IMR-90 (cell line): ENCODE measurements around the gene OR2K2. TPM values are rescaled to one million over a fixed set of nuclear protein-coding genes. Genes with fewer than 3 reads are reported as not detected.
"Not testable (repeated sequence)": the region's sequence is repeated elsewhere in the genome, so short reads cannot be mapped to it uniquely, and the experiment has no call there.

Experiments
- ATAC-seq: fragments of 200-7000 bp; cut with Tn5 transposase; 2 replicates; pipeline ENCODE4 v1.9.1; 2020; ENCODE audit warnings: low read depth, mild to moderate bottlenecking, moderate library complexity
- BruUV-seq: library from RNA; stranded (reverse); fragments of 400-500 nt; replicated peaks from 2 replicates; lab custom pipeline; 2021; lab: Mats Ljungman, UMichigan
- CTCF ChIA-PET: fragments of 300-600 bp; formaldehyde crosslinking; extraction: SDS; loops from one replicate; lab custom pipeline; 2021; ENCODE audit warnings: antibody characterized with exemption; lab: Yijun Ruan, JAX
- POLR2A ChIA-PET: fragments of 300-600 bp; sonication (Branson Sonifier 250); formaldehyde crosslinking; loops from one replicate; lab custom pipeline; 2022; ENCODE audit warnings: antibody characterized with exemption; ENCODE audit not compliant: unreplicated experiment; lab: Charles Lee
- DNase-seq: peaks from one replicate; pipeline ENCODE4 v3.0.0; 2013
- H2AFZ ChIP-seq: replicated peaks from 2 replicates; pipeline ENCODE3; 2013; ENCODE audit warnings: low read length, mild to moderate bottlenecking; ENCODE audit not compliant: poor library complexity
- H2AK5ac ChIP-seq: 2 replicates; pipeline ENCODE4 v1.6.1; 2013; ENCODE audit warnings: low read depth, low read length, inconsistent platforms
- H2AK9ac ChIP-seq: replicated peaks from 2 replicates; pipeline ENCODE3; 2013; ENCODE audit warnings: mild to moderate bottlenecking, low read depth, low read length, moderate library complexity; ENCODE audit not compliant: poor library complexity
- H2BK120ac ChIP-seq: 2 replicates; pipeline ENCODE4 v1.6.1; 2013; ENCODE audit warnings: low read depth, low read length, inconsistent platforms
- H2BK15ac ChIP-seq: 3 replicates; pipeline ENCODE4 v1.6.1; 2013; ENCODE audit warnings: low read depth, low read length, inconsistent platforms
- H2BK20ac ChIP-seq: 2 replicates; pipeline ENCODE4 v1.6.1; 2013; ENCODE audit warnings: low read depth, mild to moderate bottlenecking, inconsistent platforms, low read length, moderate library complexity
- H2BK5ac ChIP-seq: 2 replicates; pipeline ENCODE4 v1.6.1; 2013; ENCODE audit warnings: mild to moderate bottlenecking, low read depth, low read length, inconsistent platforms; ENCODE audit not compliant: poor library complexity, severe bottlenecking
- H3K14ac ChIP-seq: replicated peaks from 2 replicates; pipeline ENCODE4 v1.6.1; 2013; ENCODE audit warnings: low read depth, low read length, inconsistent platforms
- H3K18ac ChIP-seq: 2 replicates; pipeline ENCODE4 v1.6.1; 2013; ENCODE audit warnings: low read depth, low read length, control low read depth
- H3K23ac ChIP-seq: 2 replicates; pipeline ENCODE4 v1.6.1; 2013; ENCODE audit warnings: low read depth, low read length, inconsistent platforms
- H3K27ac ChIP-seq: 2 replicates; pipeline ENCODE4 v1.5.1; 2013; ENCODE audit warnings: mild to moderate bottlenecking, control low read depth, low read length; ENCODE audit not compliant: insufficient read depth
- H3K27me3 ChIP-seq: 2 replicates; pipeline ENCODE4 v1.6.1; 2013; ENCODE audit warnings: low read length; ENCODE audit not compliant: control insufficient read depth, insufficient read depth
- H3K36me3 ChIP-seq: 2 replicates; pipeline ENCODE4 v1.6.1; 2013; ENCODE audit warnings: low read length, mixed read lengths; ENCODE audit not compliant: control insufficient read depth, insufficient read depth
- H3K4ac ChIP-seq: 2 replicates; pipeline ENCODE4 v1.6.1; 2013; ENCODE audit warnings: low read depth, low read length, inconsistent platforms
- H3K4me1 ChIP-seq: 2 replicates; pipeline ENCODE4 v1.6.1; 2013; ENCODE audit warnings: low read length, mixed read lengths; ENCODE audit not compliant: control insufficient read depth, insufficient read depth
- H3K4me2 ChIP-seq: 2 replicates; pipeline ENCODE4 v1.6.1; 2013; ENCODE audit warnings: low read depth, mild to moderate bottlenecking, control low read depth, low read length, moderate library complexity
- H3K4me3 ChIP-seq: 2 replicates; pipeline ENCODE4 v1.5.1; 2013; ENCODE audit warnings: low read depth, mild to moderate bottlenecking, control low read depth, low read length, moderate library complexity; ENCODE audit not compliant: insufficient read depth
- H3K56ac ChIP-seq: 2 replicates; pipeline ENCODE4 v1.6.1; 2013; ENCODE audit warnings: low read length, inconsistent platforms; ENCODE audit not compliant: insufficient read depth; ENCODE audit errors: extremely low read depth
- H3K79me1 ChIP-seq, 2 experiments: 2 replicates each; pipeline ENCODE4 v1.6.1; 2013; ENCODE audit warnings: low read length in 2 of 2, inconsistent platforms in 1 of 2, low read depth in 1 of 2
- H3K9ac ChIP-seq: 2 replicates; pipeline ENCODE4 v1.6.1; 2013; ENCODE audit warnings: low read depth, low read length, control low read depth
- H3K9me1 ChIP-seq: 2 replicates; pipeline ENCODE4 v1.6.1; 2013; ENCODE audit warnings: low read length, inconsistent platforms; ENCODE audit not compliant: insufficient read depth
- H3K9me3 ChIP-seq: 2 replicates; pipeline ENCODE4 v1.6.1; 2013; ENCODE audit warnings: low read length; ENCODE audit not compliant: control insufficient read depth, insufficient read depth
- H4K20me1 ChIP-seq: 2 replicates; pipeline ENCODE4 v1.6.1; 2013; ENCODE audit warnings: low read length, inconsistent platforms; ENCODE audit not compliant: insufficient read depth
- H4K5ac ChIP-seq: 2 replicates; pipeline ENCODE4 v1.6.1; 2013; ENCODE audit warnings: mild to moderate bottlenecking, low read depth, low read length, control low read depth
- H4K8ac ChIP-seq, 2 experiments: 2 replicates each; pipeline ENCODE4 v1.6.1; 2013; ENCODE audit warnings: low read depth in 2 of 2, low read length in 2 of 2, control low read depth in 1 of 2, inconsistent platforms in 1 of 2
- H4K91ac ChIP-seq: 2 replicates; pipeline ENCODE4 v1.6.1; 2013; ENCODE audit warnings: low read depth, low read length, inconsistent platforms; ENCODE audit not compliant: insufficient read depth
- FOS ChIP-seq: fragments of 150-350 bp; IDR thresholded peaks from 2 replicates; pipeline ENCODE4 v1.6.1; 2016; ENCODE audit warnings: low read depth, low read length
- NFE2L2 ChIP-seq: fragments of 150-350 bp; IDR thresholded peaks from 2 replicates; pipeline ENCODE4 v1.6.1; 2016; ENCODE audit warnings: low read depth, mild to moderate bottlenecking, low read length
- WGBS, 2 experiments: methylation state at CpG; one replicate each; pipeline versions ENCODE4 v1.1.5 to v1.1.7; 2013; ENCODE audit warnings: missing lambda C conversion rate in 2 of 2; ENCODE audit not compliant: insufficient read length in 1 of 2; ENCODE audit errors: extremely low coverage in 2 of 2; 5-methylcytosine and 5-hydroxymethylcytosine counted together
- dilution Hi-C: fragments of 300-500 bp; cut with HindIII; formaldehyde crosslinking; loops from one replicate; pipeline ENCODE4 v1.14.3; 2018; ENCODE audit warnings: low sequenced_read_pairs; ENCODE audit not compliant: unreplicated experiment
- in situ Hi-C: fragments of 300-500 bp; cut with MboI; formaldehyde crosslinking; loops from 3 replicates; pipeline ENCODE4 v1.14.3; 2019; ENCODE audit warnings: low sequenced_read_pairs, inconsistent platforms, mixed read lengths
- intact Hi-C: fragments of 100-400 bp; cut with micrococcal nuclease; formaldehyde crosslinking; loops from 2 replicates; pipeline ENCODE4 v1.10.0; 2022
- polyA plus RNA-seq, 3 experiments: library from polyadenylated mRNA; depleted of rRNA; stranded (reverse); fragments of >200 nt; gene quantifications; 2 replicates each; pipeline ENCODE4 v1.2.3, GENCODE V29; 2012; ENCODE audit warnings: low replicate concordance in 1 of 3
- total RNA-seq: library from RNA; depleted of rRNA; stranded (reverse); fragments of >200 nt; gene quantifications from 2 replicates; pipeline ENCODE4 v1.2.3, GENCODE V29; 2012

Gene OR2K2
- total and polyA plus RNA-seq, 2 of the 4 experiments (the other 2 are of a cell fraction) = not detected

- H3K27me3 ChIP-seq = no peaks in the 10 kb centered on the region
- in situ Hi-C loops = loop anchor here (25.0 kb wide), 1 partner anchor 1037 kb away; no protein-coding TSS in a partner anchor
- H3K14ac ChIP-seq = no peak overlapping the region
- no peak overlapping the region for H2BK120ac ChIP-seq
- no peaks in the 10 kb centered on the region for H3K36me3 ChIP-seq
- WGBS, 2 experiments = 40% methylated on average over 2 of the region's 4 CpGs; no CpG with 5 or more reads in 1 of the 2 experiments
- H3K9me1 ChIP-seq = no peaks in the 10 kb centered on the region
- H4K20me1 ChIP-seq = no peaks in the 10 kb centered on the region
- H4K5ac ChIP-seq = no peak overlapping the region
- no peaks in the 10 kb centered on the region for H3K9me3 ChIP-seq
- no TSS peak for BruUV-seq
- no peak overlapping the region for H3K4me2 ChIP-seq
- no peak overlapping the region for H3K23ac ChIP-seq
- TF ChIP-seq NFE2L2 (no peak), FOS (no peak)
- no peak overlapping the region for H3K18ac ChIP-seq
- dilution Hi-C loops = no loop called here
- no peaks in the 10 kb centered on the region for H3K79me1 ChIP-seq
- no peak overlapping the region for H3K27ac ChIP-seq
- H2BK20ac ChIP-seq = no peak overlapping the region
- no peak overlapping the region for H2BK15ac ChIP-seq
- ATAC-seq (no peak), DNase-seq (peak; percentile 35)
- H2AK5ac ChIP-seq = no peak overlapping the region
- H3K4ac ChIP-seq = no peak overlapping the region
- no peaks in the 10 kb centered on the region for H3K4me1 ChIP-seq
- H4K8ac ChIP-seq = no peak overlapping the region
- no peak overlapping the region for H2AFZ ChIP-seq
- H3K9ac ChIP-seq = no peak overlapping the region
- no peak overlapping the region for H2BK5ac ChIP-seq
- CTCF ChIA-PET = no interaction called here
- H3K56ac ChIP-seq = no peak overlapping the region
- no peak overlapping the region for H2AK9ac ChIP-seq
- intact Hi-C loops = no loop called here
- H4K91ac ChIP-seq = no peak overlapping the region
- no peak overlapping the region for H3K4me3 ChIP-seq
- POLR2A ChIA-PET = no interaction called here
Observed at GRCh38 chr9:111348821-111349271, 18.8 kb upstream of the OR2K2 start.

GRCh38 chr9:111334318-111334863 is 4.4 kb upstream of the OR2K2 start:
- H2AFZ ChIP-seq, H3K14ac ChIP-seq, H3K4me3 ChIP-seq, H3K4ac ChIP-seq, ATAC-seq, dilution Hi-C loops, H2AK5ac ChIP-seq, H3K4me2 ChIP-seq, H2BK120ac ChIP-seq, H3K23ac ChIP-seq, H3K9me1 ChIP-seq, H3K9me3 ChIP-seq, H4K20me1 ChIP-seq, H3K36me3 ChIP-seq, H4K91ac ChIP-seq, H4K8ac ChIP-seq, intact Hi-C loops, H3K27me3 ChIP-seq, H2BK20ac ChIP-seq, H3K18ac ChIP-seq, H3K56ac ChIP-seq, H2BK5ac ChIP-seq, H3K9ac ChIP-seq, H2BK15ac ChIP-seq, H4K5ac ChIP-seq, H2AK9ac ChIP-seq, DNase-seq, BruUV-seq, H3K4me1 ChIP-seq, H3K79me1 ChIP-seq, H3K27ac ChIP-seq: not testable (repeated sequence)
- in situ Hi-C loops = loop anchor here (25.0 kb wide), 1 partner anchor 1022 kb away; no protein-coding TSS in a partner anchor
- WGBS, 2 experiments = no CpG with 5 or more reads among the region's 5 CpGs
- CTCF ChIA-PET = interaction anchor here (0.6 kb wide), 1 partner anchor 269 kb away, joined by 3 read pairs; no protein-coding TSS in a partner anchor
- POLR2A ChIA-PET = interaction anchor here (0.6 kb wide), 1 partner anchor 1078 kb away, joined by 22 read pairs; the partner anchor contains the start of gene TXN
